Brain microvascular endothelial cell (primary cell): Measurements from ENCODE around the gene TDRD1.

ENCODE experiments used
- DNase-seq: peaks from one replicate; pipeline ENCODE4 v3.0.0-alpha.2; 2020
- H3K27ac ChIP-seq: fragments of 250-450 bp; sonication (Bioruptor Pico); 2 replicates; pipeline ENCODE4 v1.5.1; 2020; ENCODE audit warnings: mild to moderate bottlenecking, moderate library complexity
- H3K27me3 ChIP-seq: fragments of 250-450 bp; sonication (Bioruptor Pico); replicated peaks from 2 replicates; pipeline ENCODE4 v1.5.1; 2020; ENCODE audit warnings: mild to moderate bottlenecking
- H3K36me3 ChIP-seq: fragments of 250-450 bp; sonication (Bioruptor Pico); replicated peaks from 2 replicates; pipeline ENCODE4 v1.5.1; 2020; ENCODE audit warnings: mild to moderate bottlenecking
- H3K4me3 ChIP-seq: 2 replicates; pipeline ENCODE4 v1.5.1; 2011; ENCODE audit warnings: low read depth, mild to moderate bottlenecking, control low read depth, low read length, moderate library complexity
- in situ Hi-C: cut with HindIII; loops from 2 replicates; pipeline ENCODE4 v1.10.0; 2017; ENCODE audit warnings: low sequenced_read_pairs, low pct_ligation_motif_present
- TF ChIP-seq, protein P1 (sequence below): IDR thresholded peaks from 2 replicates; pipeline ENCODE4 v1.5.1; 2011; ENCODE audit warnings: low read depth, mild to moderate bottlenecking, moderate library complexity, low read length, control low read depth, inconsistent platforms; ENCODE audit errors: missing control alignments

TDRD1 gene

DNA sequence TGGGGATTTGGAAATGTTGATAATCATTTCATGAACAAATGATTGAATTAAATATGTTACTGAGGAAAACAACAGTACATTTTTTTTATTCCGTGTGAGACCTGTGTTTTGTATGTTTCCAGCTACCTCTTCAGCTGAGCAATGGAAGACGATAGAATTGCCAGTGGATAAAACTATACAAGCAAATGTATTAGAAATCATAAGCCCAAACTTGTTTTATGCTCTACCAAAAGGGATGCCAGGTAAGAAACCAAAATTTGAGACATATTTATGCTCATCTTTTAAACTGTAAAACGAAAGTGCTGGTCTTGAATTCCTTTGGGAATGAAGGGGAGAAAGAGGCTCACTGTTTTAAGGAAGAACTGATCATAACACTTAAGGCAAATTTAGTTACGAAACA lies 42.1 kb downstream of the TDRD1 start:
- TF ChIP-seq, protein P1, sequence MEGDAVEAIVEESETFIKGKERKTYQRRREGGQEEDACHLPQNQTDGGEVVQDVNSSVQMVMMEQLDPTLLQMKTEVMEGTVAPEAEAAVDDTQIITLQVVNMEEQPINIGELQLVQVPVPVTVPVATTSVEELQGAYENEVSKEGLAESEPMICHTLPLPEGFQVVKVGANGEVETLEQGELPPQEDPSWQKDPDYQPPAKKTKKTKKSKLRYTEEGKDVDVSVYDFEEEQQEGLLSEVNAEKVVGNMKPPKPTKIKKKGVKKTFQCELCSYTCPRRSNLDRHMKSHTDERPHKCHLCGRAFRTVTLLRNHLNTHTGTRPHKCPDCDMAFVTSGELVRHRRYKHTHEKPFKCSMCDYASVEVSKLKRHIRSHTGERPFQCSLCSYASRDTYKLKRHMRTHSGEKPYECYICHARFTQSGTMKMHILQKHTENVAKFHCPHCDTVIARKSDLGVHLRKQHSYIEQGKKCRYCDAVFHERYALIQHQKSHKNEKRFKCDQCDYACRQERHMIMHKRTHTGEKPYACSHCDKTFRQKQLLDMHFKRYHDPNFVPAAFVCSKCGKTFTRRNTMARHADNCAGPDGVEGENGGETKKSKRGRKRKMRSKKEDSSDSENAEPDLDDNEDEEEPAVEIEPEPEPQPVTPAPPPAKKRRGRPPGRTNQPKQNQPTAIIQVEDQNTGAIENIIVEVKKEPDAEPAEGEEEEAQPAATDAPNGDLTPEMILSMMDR = no peak
- peaks cover 4% of the 10 kb centered on the region for H3K27me3 ChIP-seq
- no peaks in the 10 kb centered on the region for H3K36me3 ChIP-seq
- no peak overlapping the region for H3K4me3 ChIP-seq
- no peak for DNase-seq
- no peak overlapping the region for H3K27ac ChIP-seq
- in situ Hi-C loops = no loop called here

GRCh38 chr10:114223066-114223465 lies 43.9 kb downstream of the TDRD1 start:
- in situ Hi-C loops = no loop called here
- TF ChIP-seq, protein P1 = no peak
- DNase-seq = no peak
- Histone ChIP-seq H3K36me3 (no peaks in the 10 kb centered on the region), H3K4me3 (no peak overlapping the region), H3K27me3 (peaks cover 4% of the 10 kb centered on the region), H3K27ac (no peak overlapping the region)

DNA sequence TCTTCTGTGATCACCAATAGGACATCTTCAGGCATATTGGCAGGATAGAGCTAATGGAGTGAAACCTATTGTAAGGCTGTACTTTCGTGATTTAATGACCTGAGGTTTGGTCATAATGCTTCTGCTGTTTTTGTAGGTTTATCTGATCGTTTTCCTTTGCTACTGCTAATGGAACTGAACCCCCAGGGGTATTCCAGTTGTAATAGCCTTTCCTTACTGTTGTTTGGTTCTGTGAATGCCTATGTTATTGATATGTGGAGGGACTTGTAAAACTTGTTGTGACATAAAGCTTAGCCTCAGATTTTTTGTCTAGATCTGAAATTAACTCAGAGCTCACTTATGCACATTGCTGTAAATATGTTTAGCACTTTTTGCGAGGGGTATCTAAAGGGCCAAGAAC lies 49.0 kb downstream of the TDRD1 start:
- in situ Hi-C loops = no loop called here
- Histone ChIP-seq H3K27me3 (peaks cover 3% of the 10 kb centered on the region), H3K4me3 (no peak overlapping the region), H3K27ac (no peak overlapping the region), H3K36me3 (no peaks in the 10 kb centered on the region)
- TF ChIP-seq, protein P1 = no peak
- DNase-seq = no peak

GRCh38 chr10:114232561-114233176 lies 53.5 kb downstream of the TDRD1 start:
- Histone ChIP-seq H3K36me3 (no peaks in the 10 kb centered on the region), H3K27ac (no peak overlapping the region), H3K27me3 (peaks cover 2% of the 10 kb centered on the region), H3K4me3 (no peak overlapping the region)
- TF ChIP-seq, protein P1 = no peak
- in situ Hi-C loops = no loop called here
- no peak for DNase-seq

DNA sequence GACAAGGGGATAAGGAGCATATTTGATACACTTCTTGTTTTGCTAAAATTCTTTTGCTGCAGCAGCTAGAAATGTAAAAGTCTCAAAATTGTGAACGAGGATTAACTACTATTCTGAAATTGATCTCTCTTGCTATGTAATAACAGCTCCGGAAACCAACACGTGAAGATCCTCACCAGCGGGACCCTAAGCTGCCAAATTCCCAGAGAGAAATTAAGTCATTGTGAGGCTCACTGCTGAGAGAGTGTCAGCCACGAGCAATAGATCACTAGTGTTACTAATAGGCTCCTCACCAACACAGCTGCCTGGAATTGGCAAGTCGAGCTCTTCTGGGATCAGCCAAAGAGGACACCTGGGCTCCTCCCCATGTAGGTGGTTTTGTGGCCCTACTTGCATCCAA lies 54.3 kb downstream of the TDRD1 start:
- no peak for DNase-seq
- H3K27ac ChIP-seq = no peak overlapping the region
- peaks cover 7% of the 10 kb centered on the region for H3K27me3 ChIP-seq
- TF ChIP-seq, protein P1 = no peak
- no peak overlapping the region for H3K4me3 ChIP-seq
- in situ Hi-C loops = no loop called here
- H3K36me3 ChIP-seq = no peaks in the 10 kb centered on the region

GRCh38 chr10:114234132-114234531 lies 55.0 kb downstream of the TDRD1 start:
- no peaks in the 10 kb centered on the region for H3K36me3 ChIP-seq
- no peak for DNase-seq
- TF ChIP-seq, protein P1 = no peak
- in situ Hi-C loops = no loop called here
- H3K4me3 ChIP-seq = no peak overlapping the region
- H3K27me3 ChIP-seq = peaks cover 13% of the 10 kb centered on the region
- no peak overlapping the region for H3K27ac ChIP-seq
